SK-N-SH treated with all-trans-retinoic acid at 6 μM for 48 hours (cell line): ENCODE results near the gene CFAP57.

Source experiments
- ATAC-seq: fragments of 200-7000 bp; cut with Tn5 transposase; 3 replicates; pipeline ENCODE4 v1.9.1; 2020; ENCODE audit warnings: mild to moderate bottlenecking, moderate library complexity
- ARNTL ChIP-seq: fragments of 450-650 bp; formaldehyde crosslinking; IDR thresholded peaks from 2 replicates; pipeline ENCODE4 v1.5.0; 2020; ENCODE audit warnings: low read depth, mild to moderate bottlenecking, moderate library complexity, borderline replicate concordance
- BACH2 ChIP-seq: fragments of 250-450 bp; sonication (Bioruptor Pico); IDR thresholded peaks from 2 replicates; pipeline ENCODE4 v1.9.0; 2021; ENCODE audit warnings: mild to moderate bottlenecking, borderline replicate concordance
- CSDC2 ChIP-seq: fragments of 250-450 bp; sonication (Bioruptor Pico); IDR thresholded peaks from 2 replicates; pipeline ENCODE4 v1.5.0; 2020; ENCODE audit warnings: mild to moderate bottlenecking, moderate library complexity
- ESRRG ChIP-seq: fragments of 250-450 bp; sonication (Bioruptor Pico); IDR thresholded peaks from 2 replicates; pipeline ENCODE4 v1.6.1; 2021; ENCODE audit warnings: mild to moderate bottlenecking
- GLIS3 ChIP-seq: fragments of 250-450 bp; sonication (Bioruptor Pico); IDR thresholded peaks from 2 replicates; pipeline ENCODE4 v1.5.0; 2020; ENCODE audit warnings: mild to moderate bottlenecking, moderate library complexity
- OSR1 ChIP-seq: fragments of 250-450 bp; sonication (Bioruptor Pico); IDR thresholded peaks from 2 replicates; pipeline ENCODE4 v1.8.0; 2022; ENCODE audit warnings: moderate library complexity, mild to moderate bottlenecking, inconsistent platforms
- PPARA ChIP-seq: fragments of 250-450 bp; sonication (Bioruptor Pico); IDR thresholded peaks from 2 replicates; pipeline ENCODE4 v1.5.0; 2020; ENCODE audit warnings: mild to moderate bottlenecking, borderline replicate concordance
- RARB ChIP-seq: fragments of 250-450 bp; sonication (Bioruptor Pico); IDR thresholded peaks from 2 replicates; pipeline ENCODE4 v1.8.0; 2021; ENCODE audit warnings: mild to moderate bottlenecking, moderate library complexity
- SNAI2 ChIP-seq: fragments of 250-450 bp; sonication (Bioruptor Pico); IDR thresholded peaks from 2 replicates; pipeline ENCODE4 v1.5.0; 2020; ENCODE audit warnings: mild to moderate bottlenecking, moderate library complexity
- TCF4 ChIP-seq: fragments of 250-450 bp; sonication (Bioruptor Pico); IDR thresholded peaks from 2 replicates; pipeline ENCODE4 v1.8.0; 2021; ENCODE audit warnings: mild to moderate bottlenecking, moderate library complexity, borderline replicate concordance
- TOX ChIP-seq: fragments of 250-450 bp; sonication (Bioruptor Pico); IDR thresholded peaks from 2 replicates; pipeline ENCODE4 v1.8.0; 2021; ENCODE audit warnings: mild to moderate bottlenecking, moderate library complexity, borderline replicate concordance
- ZC3H10 ChIP-seq: fragments of 250-450 bp; sonication (Bioruptor Pico); IDR thresholded peaks from 2 replicates; pipeline ENCODE4 v1.5.1; 2021; ENCODE audit warnings: mild to moderate bottlenecking, moderate library complexity
- ZFP3 ChIP-seq: fragments of 250-450 bp; sonication (Bioruptor Pico); IDR thresholded peaks from 2 replicates; pipeline ENCODE4 v1.5.0; 2020; ENCODE audit warnings: mild to moderate bottlenecking, moderate library complexity
- ZFP30 ChIP-seq: fragments of 450-650 bp; formaldehyde crosslinking; IDR thresholded peaks from 2 replicates; pipeline ENCODE4 v1.5.0; 2022; ENCODE audit warnings: mild to moderate bottlenecking, moderate library complexity
- ZNF565 ChIP-seq: fragments of 450-650 bp; formaldehyde crosslinking; conservative IDR thresholded peaks from 2 replicates; pipeline ENCODE4 v1.5.0; 2020; ENCODE audit warnings: low read depth, mild to moderate bottlenecking, moderate library complexity
- ZNF70 ChIP-seq: fragments of 450-650 bp; formaldehyde crosslinking; IDR thresholded peaks from 2 replicates; pipeline ENCODE4 v1.5.0; 2020; ENCODE audit warnings: mild to moderate bottlenecking, moderate library complexity
- ZNF8 ChIP-seq: fragments of 450-650 bp; formaldehyde crosslinking; IDR thresholded peaks from 2 replicates; pipeline ENCODE4 v1.5.0; 2020; ENCODE audit warnings: mild to moderate bottlenecking, moderate library complexity
- TF ChIP-seq, protein P1 (sequence below): fragments of 250-450 bp; sonication (Bioruptor Pico); IDR thresholded peaks from 2 replicates; pipeline ENCODE4 v1.5.1; 2021; ENCODE audit warnings: mild to moderate bottlenecking, moderate library complexity
- TF ChIP-seq, protein P2 (sequence below): fragments of 250-450 bp; sonication (Bioruptor Pico); IDR thresholded peaks from 2 replicates; pipeline ENCODE4 v1.5.1; 2020; ENCODE audit warnings: low read depth, mild to moderate bottlenecking, moderate library complexity
- TF ChIP-seq, protein P3 (sequence below): fragments of 250-450 bp; sonication (Bioruptor Pico); IDR thresholded peaks from 2 replicates; pipeline ENCODE4 v1.8.0; 2021; ENCODE audit warnings: low read depth, mild to moderate bottlenecking, moderate library complexity, borderline replicate concordance
- TF ChIP-seq, protein P4 (sequence below): fragments of 250-450 bp; sonication (Bioruptor Pico); IDR thresholded peaks from 2 replicates; pipeline ENCODE4 v1.5.0; 2020; ENCODE audit warnings: mild to moderate bottlenecking, moderate library complexity

Gene CFAP57

DNA sequence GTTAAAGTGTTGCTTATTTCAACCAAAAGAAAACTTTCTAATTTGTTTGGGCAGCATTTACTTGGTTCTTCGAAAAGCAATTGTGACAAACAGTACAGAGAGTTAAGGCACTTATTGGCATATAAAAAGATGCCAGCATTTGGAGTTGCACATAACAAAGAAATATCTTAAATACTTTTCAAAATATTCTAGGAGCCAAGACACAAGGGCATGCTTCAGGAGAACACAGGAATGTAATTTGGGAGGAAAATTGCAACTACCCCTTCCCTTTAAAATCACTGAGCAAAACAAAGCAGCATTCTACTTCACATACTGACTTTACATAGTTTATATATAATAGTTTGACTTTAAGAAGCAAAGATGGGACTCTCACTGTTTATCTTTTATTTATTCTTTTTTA lies 124.1 kb downstream of the CFAP57 start:
- ATAC-seq, result no peak
- TF ChIP-seq, protein P1, sequence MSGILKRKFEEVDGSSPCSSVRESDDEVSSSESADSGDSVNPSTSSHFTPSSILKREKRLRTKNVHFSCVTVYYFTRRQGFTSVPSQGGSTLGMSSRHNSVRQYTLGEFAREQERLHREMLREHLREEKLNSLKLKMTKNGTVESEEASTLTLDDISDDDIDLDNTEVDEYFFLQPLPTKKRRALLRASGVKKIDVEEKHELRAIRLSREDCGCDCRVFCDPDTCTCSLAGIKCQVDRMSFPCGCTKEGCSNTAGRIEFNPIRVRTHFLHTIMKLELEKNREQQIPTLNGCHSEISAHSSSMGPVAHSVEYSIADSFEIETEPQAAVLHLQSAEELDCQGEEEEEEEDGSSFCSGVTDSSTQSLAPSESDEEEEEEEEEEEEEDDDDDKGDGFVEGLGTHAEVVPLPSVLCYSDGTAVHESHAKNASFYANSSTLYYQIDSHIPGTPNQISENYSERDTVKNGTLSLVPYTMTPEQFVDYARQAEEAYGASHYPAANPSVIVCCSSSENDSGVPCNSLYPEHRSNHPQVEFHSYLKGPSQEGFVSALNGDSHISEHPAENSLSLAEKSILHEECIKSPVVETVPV (CRISPR knock-in tag), result no peak
- TF ChIP-seq OSR1 (no peak), RARB (CRISPR knock-in tag) (no peak), GLIS3 (CRISPR knock-in tag) (no peak), ZFP3 (CRISPR knock-in tag) (no peak), ESRRG (CRISPR knock-in tag) (no peak), ZNF8 (no peak), TCF4 (CRISPR knock-in tag) (no peak), ARNTL (CRISPR knock-in tag) (no peak), CSDC2 (no peak), ZNF70 (no peak), ZFP30 (no peak), ZC3H10 (CRISPR knock-in tag) (no peak)
- TF ChIP-seq, protein P2, sequence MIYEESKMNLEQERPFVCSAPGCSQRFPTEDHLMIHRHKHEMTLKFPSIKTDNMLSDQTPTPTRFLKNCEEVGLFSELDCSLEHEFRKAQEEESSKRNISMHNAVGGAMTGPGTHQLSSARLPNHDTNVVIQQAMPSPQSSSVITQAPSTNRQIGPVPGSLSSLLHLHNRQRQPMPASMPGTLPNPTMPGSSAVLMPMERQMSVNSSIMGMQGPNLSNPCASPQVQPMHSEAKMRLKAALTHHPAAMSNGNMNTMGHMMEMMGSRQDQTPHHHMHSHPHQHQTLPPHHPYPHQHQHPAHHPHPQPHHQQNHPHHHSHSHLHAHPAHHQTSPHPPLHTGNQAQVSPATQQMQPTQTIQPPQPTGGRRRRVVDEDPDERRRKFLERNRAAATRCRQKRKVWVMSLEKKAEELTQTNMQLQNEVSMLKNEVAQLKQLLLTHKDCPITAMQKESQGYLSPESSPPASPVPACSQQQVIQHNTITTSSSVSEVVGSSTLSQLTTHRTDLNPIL (CRISPR knock-in tag), result no peak
- TF ChIP-seq, protein P3, sequence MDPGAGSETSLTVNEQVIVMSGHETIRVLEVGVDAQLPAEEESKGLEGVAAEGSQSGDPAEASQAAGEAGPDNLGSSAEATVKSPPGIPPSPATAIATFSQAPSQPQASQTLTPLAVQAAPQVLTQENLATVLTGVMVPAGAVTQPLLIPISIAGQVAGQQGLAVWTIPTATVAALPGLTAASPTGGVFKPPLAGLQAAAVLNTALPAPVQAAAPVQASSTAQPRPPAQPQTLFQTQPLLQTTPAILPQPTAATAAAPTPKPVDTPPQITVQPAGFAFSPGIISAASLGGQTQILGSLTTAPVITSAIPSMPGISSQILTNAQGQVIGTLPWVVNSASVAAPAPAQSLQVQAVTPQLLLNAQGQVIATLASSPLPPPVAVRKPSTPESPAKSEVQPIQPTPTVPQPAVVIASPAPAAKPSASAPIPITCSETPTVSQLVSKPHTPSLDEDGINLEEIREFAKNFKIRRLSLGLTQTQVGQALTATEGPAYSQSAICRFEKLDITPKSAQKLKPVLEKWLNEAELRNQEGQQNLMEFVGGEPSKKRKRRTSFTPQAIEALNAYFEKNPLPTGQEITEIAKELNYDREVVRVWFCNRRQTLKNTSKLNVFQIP (CRISPR knock-in tag), result no peak
- TF ChIP-seq, all 23 proteins: peak for 0

DNA sequence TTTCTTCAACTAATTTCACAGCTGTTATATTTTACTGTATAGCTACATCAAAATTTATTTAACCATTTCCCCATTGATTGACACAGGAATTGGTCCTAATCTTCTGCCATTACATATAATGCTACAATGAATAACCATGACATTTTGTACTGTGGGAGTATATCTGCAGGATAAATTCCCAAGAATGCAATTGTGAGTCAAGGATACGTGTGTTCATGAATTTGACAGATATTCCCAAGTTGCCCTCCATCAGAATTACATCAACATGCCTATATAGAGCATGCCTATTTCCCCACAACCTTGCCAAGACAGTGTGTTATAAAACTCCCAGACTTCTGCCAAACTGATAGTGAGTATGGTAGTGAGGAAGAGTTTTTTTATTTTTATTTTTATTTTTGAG lies 125.9 kb downstream of the CFAP57 start:
- ATAC-seq, result no peak
- TF ChIP-seq RARB (CRISPR knock-in tag) (no peak), ZFP30 (no peak), GLIS3 (CRISPR knock-in tag) (no peak), TOX (no peak), ESRRG (CRISPR knock-in tag) (no peak), OSR1 (no peak), PPARA (CRISPR knock-in tag) (no peak), ZNF565 (no peak), BACH2 (CRISPR knock-in tag) (no peak), ZNF8 (no peak), SNAI2 (CRISPR knock-in tag) (no peak)
- TF ChIP-seq, protein P1 (CRISPR knock-in tag), result no peak

DNA sequence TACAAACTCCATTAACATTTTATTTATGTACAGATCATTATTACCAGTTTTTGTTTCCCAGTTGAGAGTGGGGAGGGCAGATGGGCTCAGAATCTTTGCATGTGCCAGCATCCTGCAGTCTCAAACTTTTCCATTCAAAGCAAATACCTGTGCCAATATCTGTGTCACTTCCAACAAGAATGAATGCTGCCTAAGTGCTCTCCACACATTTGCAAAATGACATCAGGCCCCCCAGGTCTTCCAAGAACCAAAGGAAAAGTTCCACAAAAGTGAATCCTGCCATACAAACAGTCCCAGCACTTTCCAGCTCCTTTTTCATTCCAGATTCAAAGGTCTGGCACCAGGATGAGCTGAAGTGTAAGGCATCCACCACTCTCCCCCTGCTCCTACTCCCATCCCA lies 127.0 kb downstream of the CFAP57 start:
- TF ChIP-seq TCF4 (CRISPR knock-in tag) (no peak), BACH2 (CRISPR knock-in tag) (no peak), ARNTL (CRISPR knock-in tag) (no peak), RARB (CRISPR knock-in tag) (no peak), OSR1 (no peak), ZC3H10 (CRISPR knock-in tag) (no peak), PPARA (CRISPR knock-in tag) (no peak)
- TF ChIP-seq, protein P1 (CRISPR knock-in tag), result no peak
- ATAC-seq, result no peak

DNA sequence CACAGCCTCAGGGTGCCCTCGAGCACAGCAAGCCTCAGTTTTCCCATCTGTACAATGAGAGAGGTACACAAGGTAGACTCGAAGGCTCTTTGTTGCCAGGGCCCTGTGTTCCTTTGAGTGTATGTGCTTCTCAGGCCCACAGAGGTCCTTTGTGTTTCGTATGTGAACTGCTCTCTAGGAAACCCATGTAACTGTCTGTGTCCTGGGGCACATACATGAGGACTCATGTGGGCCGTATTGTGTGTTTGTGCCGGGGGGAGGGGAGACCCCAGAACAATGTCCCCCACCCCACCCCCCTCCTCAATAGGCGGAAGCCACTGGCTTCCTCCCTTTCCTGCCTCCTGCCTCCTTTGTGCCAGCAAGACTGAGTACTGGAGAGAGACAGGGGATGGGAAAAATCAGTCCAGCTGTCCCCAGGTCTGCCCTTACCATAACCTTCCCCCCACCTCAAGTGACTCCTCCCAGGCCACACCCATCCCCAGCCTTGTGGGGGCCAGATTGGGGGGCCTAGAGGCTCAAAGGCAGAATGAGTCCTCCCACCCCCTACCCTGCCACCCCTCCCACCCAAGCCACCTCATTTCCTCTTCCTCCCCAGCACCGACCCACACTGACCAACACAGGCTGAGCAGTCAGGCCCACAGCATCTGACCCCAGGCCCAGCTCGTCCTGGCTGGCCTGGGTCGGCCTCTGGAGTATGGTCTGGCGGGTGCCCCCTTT lies 128.4 kb downstream of the CFAP57 start, which contains the start of gene TIE1:
Gene TIE1, plus strand, starts transcription at position 605 of the 717 bp plus-strand sequence. Its CDS starts 90 bp downstream, at position 695.
- TF ChIP-seq TCF4 (CRISPR knock-in tag) (no peak), CSDC2 (no peak), TOX (no peak), PPARA (CRISPR knock-in tag) (no peak), BACH2 (CRISPR knock-in tag) (no peak), GLIS3 (CRISPR knock-in tag) (no peak), ZFP3 (CRISPR knock-in tag) (no peak), ESRRG (CRISPR knock-in tag) (no peak), ZC3H10 (CRISPR knock-in tag) (no peak), ZNF565 (no peak), RARB (CRISPR knock-in tag) (no peak), ZFP30 (no peak), OSR1 (no peak)
- TF ChIP-seq, protein P2 (CRISPR knock-in tag), result no peak
- TF ChIP-seq, protein P4, sequence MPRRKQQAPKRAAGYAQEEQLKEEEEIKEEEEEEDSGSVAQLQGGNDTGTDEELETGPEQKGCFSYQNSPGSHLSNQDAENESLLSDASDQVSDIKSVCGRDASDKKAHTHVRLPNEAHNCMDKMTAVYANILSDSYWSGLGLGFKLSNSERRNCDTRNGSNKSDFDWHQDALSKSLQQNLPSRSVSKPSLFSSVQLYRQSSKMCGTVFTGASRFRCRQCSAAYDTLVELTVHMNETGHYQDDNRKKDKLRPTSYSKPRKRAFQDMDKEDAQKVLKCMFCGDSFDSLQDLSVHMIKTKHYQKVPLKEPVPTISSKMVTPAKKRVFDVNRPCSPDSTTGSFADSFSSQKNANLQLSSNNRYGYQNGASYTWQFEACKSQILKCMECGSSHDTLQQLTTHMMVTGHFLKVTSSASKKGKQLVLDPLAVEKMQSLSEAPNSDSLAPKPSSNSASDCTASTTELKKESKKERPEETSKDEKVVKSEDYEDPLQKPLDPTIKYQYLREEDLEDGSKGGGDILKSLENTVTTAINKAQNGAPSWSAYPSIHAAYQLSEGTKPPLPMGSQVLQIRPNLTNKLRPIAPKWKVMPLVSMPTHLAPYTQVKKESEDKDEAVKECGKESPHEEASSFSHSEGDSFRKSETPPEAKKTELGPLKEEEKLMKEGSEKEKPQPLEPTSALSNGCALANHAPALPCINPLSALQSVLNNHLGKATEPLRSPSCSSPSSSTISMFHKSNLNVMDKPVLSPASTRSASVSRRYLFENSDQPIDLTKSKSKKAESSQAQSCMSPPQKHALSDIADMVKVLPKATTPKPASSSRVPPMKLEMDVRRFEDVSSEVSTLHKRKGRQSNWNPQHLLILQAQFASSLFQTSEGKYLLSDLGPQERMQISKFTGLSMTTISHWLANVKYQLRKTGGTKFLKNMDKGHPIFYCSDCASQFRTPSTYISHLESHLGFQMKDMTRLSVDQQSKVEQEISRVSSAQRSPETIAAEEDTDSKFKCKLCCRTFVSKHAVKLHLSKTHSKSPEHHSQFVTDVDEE (CRISPR knock-in tag), result no peak
- ATAC-seq, result no peak
